Astrocyte (in vitro differentiated cells and primary cell): ENCODE measurements around the gene MYH11. TPM values are rescaled to one million over a fixed set of nuclear protein-coding genes. Genes with fewer than 3 reads are reported as not detected.

Experiments used
- DNase-seq: peaks from one replicate; pipeline ENCODE4 v3.0.0-alpha.2; 2010; ENCODE audit warnings: low read depth
- FAIRE-seq: peaks from 2 replicates; lab custom pipeline; 2011; peaks lifted over from hg19 to GRCh38; lab: Jason Lieb, UNC
- H2AFZ ChIP-seq: 2 replicates; pipeline ENCODE4 v1.6.0; 2012; ENCODE audit warnings: low read depth, low read length, inconsistent platforms
- H3K27ac ChIP-seq: 2 replicates; pipeline ENCODE4 v1.5.1; 2011; ENCODE audit warnings: low read depth, low read length, inconsistent platforms
- H3K27me3 ChIP-seq: 2 replicates; pipeline ENCODE4 v1.6.0; 2011; ENCODE audit warnings: low read length, inconsistent platforms; ENCODE audit not compliant: insufficient read depth
- H3K36me3 ChIP-seq: 2 replicates; pipeline ENCODE4 v1.5.1; 2011; ENCODE audit warnings: low read length, inconsistent platforms; ENCODE audit not compliant: insufficient read depth
- H3K4me1 ChIP-seq: 2 replicates; pipeline ENCODE4 v1.5.1; 2011; ENCODE audit warnings: low read length, inconsistent platforms; ENCODE audit not compliant: insufficient read depth
- H3K4me2 ChIP-seq: 2 replicates; pipeline ENCODE4 v1.6.0; 2012; ENCODE audit warnings: low read length, inconsistent platforms
- H3K4me3 ChIP-seq: 2 replicates; pipeline ENCODE4 v1.5.1; 2011; ENCODE audit warnings: low read depth, mild to moderate bottlenecking, low read length, inconsistent platforms; ENCODE audit not compliant: insufficient read depth
- H3K79me2 ChIP-seq: 2 replicates; pipeline ENCODE4 v1.6.0; 2012; ENCODE audit warnings: mild to moderate bottlenecking, low read length, inconsistent platforms; ENCODE audit not compliant: insufficient read depth
- H3K9ac ChIP-seq: 2 replicates; pipeline ENCODE4 v1.6.0; 2012; ENCODE audit warnings: mild to moderate bottlenecking, low read length, inconsistent platforms
- H3K9me3 ChIP-seq: 2 replicates; pipeline ENCODE4 v1.5.1; 2012; ENCODE audit warnings: low read depth, mild to moderate bottlenecking, low read length, inconsistent platforms; ENCODE audit not compliant: insufficient read depth
- H4K20me1 ChIP-seq: 2 replicates; pipeline ENCODE4 v1.6.0; 2012; ENCODE audit warnings: low read length, inconsistent platforms; ENCODE audit not compliant: insufficient read depth
- H3K27ac Mint-ChIP-seq: one replicate; pipeline ENCODE4 v1.8.0; 2021; ENCODE audit warnings: mild to moderate bottlenecking, mixed read lengths; ENCODE audit not compliant: unreplicated experiment
- H3K27me3 Mint-ChIP-seq: one replicate; pipeline ENCODE4 v1.8.0; 2021; ENCODE audit warnings: low read depth, mixed read lengths; ENCODE audit not compliant: unreplicated experiment
- H3K36me3 Mint-ChIP-seq: one replicate; pipeline ENCODE4 v1.8.0; 2021; ENCODE audit warnings: low read depth, mixed read lengths; ENCODE audit not compliant: unreplicated experiment
- H3K4me1 Mint-ChIP-seq: one replicate; pipeline ENCODE4 v1.8.0; 2021; ENCODE audit warnings: low read depth, mixed read lengths; ENCODE audit not compliant: unreplicated experiment
- H3K4me3 Mint-ChIP-seq: one replicate; pipeline ENCODE4 v1.8.0; 2021; ENCODE audit warnings: mild to moderate bottlenecking, moderate library complexity, mixed read lengths; ENCODE audit not compliant: unreplicated experiment
- H3K9me3 Mint-ChIP-seq: one replicate; pipeline ENCODE4 v1.8.0; 2021; ENCODE audit warnings: mild to moderate bottlenecking, mixed read lengths; ENCODE audit not compliant: unreplicated experiment
- CTCF ChIP-seq: IDR thresholded peaks from 2 replicates; pipeline ENCODE4 v1.5.1; 2011; ENCODE audit warnings: low read depth, mild to moderate bottlenecking, inconsistent platforms, low read length, moderate library complexity; ENCODE audit not compliant: insufficient read depth
- EZH2 ChIP-seq: IDR thresholded peaks from 2 replicates; pipeline ENCODE4 v1.6.1; 2012; ENCODE audit warnings: mild to moderate bottlenecking, low read length, inconsistent platforms; ENCODE audit not compliant: insufficient read depth
- total RNA-seq: library from RNA; stranded (reverse); gene quantifications from 2 replicates; pipeline ENCODE4 v1.2.1, GENCODE V29; 2021

MYH11 gene
- total RNA-seq, 1 donor from 2014 or later: 1.0 TPM

- Histone ChIP-seq H3K4me1 (peaks cover 8% of the 10 kb centered on the region), H2AFZ (no peak overlapping the region), H3K27ac (no peak overlapping the region), H3K79me2 (no peaks in the 10 kb centered on the region), H3K27me3 (peaks cover 9% of the 10 kb centered on the region), H3K4me2 (peak overlapping the region; percentile 42), H4K20me1 (no peaks in the 10 kb centered on the region), H3K36me3 (no peaks in the 10 kb centered on the region), H3K9me3 (no peaks in the 10 kb centered on the region), H3K9ac (no peak overlapping the region), H3K4me3 (no peak overlapping the region)
- H3K4me1 Mint-ChIP-seq: peaks cover 3% of the 10 kb centered on the region
- H3K27me3 Mint-ChIP-seq: peaks cover 11% of the 10 kb centered on the region
- peaks cover 3% of the 10 kb centered on the region for H3K9me3 Mint-ChIP-seq
- peak; percentile 52 for DNase-seq
- no peak overlapping the region for H3K27ac Mint-ChIP-seq
- no peak for TF ChIP-seq CTCF
- no peak for TF ChIP-seq EZH2
- H3K36me3 Mint-ChIP-seq: no peaks in the 10 kb centered on the region
- no peak for FAIRE-seq
- no peak overlapping the region for H3K4me3 Mint-ChIP-seq
Observed at GRCh38 chr16:15770107-15770506, 86.7 kb downstream of the MYH11 start.

- H3K9me3 ChIP-seq: no peaks in the 10 kb centered on the region
- H3K4me1 ChIP-seq: peaks cover 8% of the 10 kb centered on the region
- no peak overlapping the region for H3K27ac ChIP-seq
- H2AFZ ChIP-seq: no peak overlapping the region
- Mint-ChIP-seq H3K4me1 (peaks cover 3% of the 10 kb centered on the region), H3K9me3 (peaks cover 3% of the 10 kb centered on the region), H3K27ac (no peak overlapping the region), H3K36me3 (no peaks in the 10 kb centered on the region), H3K4me3 (no peak overlapping the region), H3K27me3 (peaks cover 9% of the 10 kb centered on the region)
- H3K27me3 ChIP-seq: peaks cover 14% of the 10 kb centered on the region
- H3K79me2 ChIP-seq: no peaks in the 10 kb centered on the region
- FAIRE-seq (no peak), DNase-seq (no peak)
- no peak overlapping the region for H3K4me2 ChIP-seq
- H3K4me3 ChIP-seq: no peak overlapping the region
- H3K9ac ChIP-seq: no peak overlapping the region
- TF ChIP-seq CTCF (no peak), EZH2 (no peak)
- no peaks in the 10 kb centered on the region for H3K36me3 ChIP-seq
- H4K20me1 ChIP-seq: no peaks in the 10 kb centered on the region
Observed at GRCh38 chr16:15769239-15769638, 87.6 kb downstream of the MYH11 start.

DNA sequence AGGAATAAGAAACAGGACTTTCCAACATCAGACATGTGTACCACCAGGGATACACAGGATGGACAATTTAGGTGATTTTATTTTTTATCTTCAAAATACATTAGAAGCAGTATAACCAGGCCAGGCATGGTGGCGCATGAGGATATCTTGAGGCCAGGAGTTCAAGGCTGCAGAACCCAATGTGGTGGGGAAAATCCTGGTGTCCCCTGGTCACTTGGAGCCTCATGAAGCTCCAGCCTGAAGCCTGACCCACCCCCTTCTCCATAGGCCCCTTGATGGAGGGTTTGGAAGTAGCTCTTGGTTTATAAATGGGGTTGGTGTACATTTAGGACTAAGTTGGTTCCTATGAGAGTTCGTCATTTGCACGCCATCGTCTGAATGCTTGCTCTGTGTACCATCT lies 88.6 kb downstream of the MYH11 start:
- no peak overlapping the region for H3K4me2 ChIP-seq
- H3K4me3 Mint-ChIP-seq: no peak overlapping the region
- peaks cover 3% of the 10 kb centered on the region for H3K9me3 Mint-ChIP-seq

More for the DNA sequence above, 88.6 kb downstream of the MYH11 start:
- no peak for TF ChIP-seq CTCF
- no peak for TF ChIP-seq EZH2
- Histone ChIP-seq H3K36me3 (no peaks in the 10 kb centered on the region), H3K4me3 (no peak overlapping the region), H3K9ac (no peak overlapping the region), H3K4me1 (peaks cover 8% of the 10 kb centered on the region), H3K27me3 (peaks cover 13% of the 10 kb centered on the region), H4K20me1 (no peaks in the 10 kb centered on the region), H3K27ac (no peak overlapping the region), H3K9me3 (no peaks in the 10 kb centered on the region), H2AFZ (no peak overlapping the region), H3K79me2 (no peaks in the 10 kb centered on the region)
- no peak overlapping the region for H3K27ac Mint-ChIP-seq
- peaks cover 3% of the 10 kb centered on the region for H3K4me1 Mint-ChIP-seq
- DNase-seq (no peak), FAIRE-seq (no peak)
- H3K27me3 Mint-ChIP-seq: peaks cover 7% of the 10 kb centered on the region
- no peaks in the 10 kb centered on the region for H3K36me3 Mint-ChIP-seq
